Epithelial cell of proximal tubule (primary cell): ENCODE data around the gene MYO7B. TPM values are rescaled to one million over a fixed set of nuclear protein-coding genes. Genes with fewer than 3 reads are reported as not detected.
A peak's percentile ranks its signal among the peaks of the same experiment; 100 is the strongest.

ENCODE experiments used
- DNase-seq: peaks from one replicate; pipeline ENCODE4 v3.0.0-alpha.2; 2011; ENCODE audit warnings: low read depth
- H3K4me3 ChIP-seq: 2 replicates; pipeline ENCODE4 v1.5.1; 2011; ENCODE audit warnings: low read depth, mild to moderate bottlenecking, low read length
- CTCF ChIP-seq: conservative IDR thresholded peaks from 2 replicates; pipeline ENCODE4 v1.5.1; 2012; ENCODE audit warnings: low read depth, mild to moderate bottlenecking, low read length
- total RNA-seq: library from RNA; depleted of rRNA; stranded (reverse); fragments of >200 nt; gene quantifications from 2 replicates; pipeline ENCODE4 v1.2.3, GENCODE V29; 2015

The MYO7B gene
- total RNA-seq, 1 donor from 2014 or later, result not detected

GRCh38 chr2:127530245-127531140 lies 5.0 kb upstream of the MYO7B start:
- no peak for TF ChIP-seq CTCF
- no peak overlapping the region for H3K4me3 ChIP-seq
- no peak for DNase-seq

- H3K4me3 ChIP-seq, result no peak overlapping the region
- no peak for DNase-seq
- TF ChIP-seq CTCF, result no peak
Measured at GRCh38 chr2:127531221-127531648, 4.2 kb upstream of the MYO7B start.

- DNase-seq, result no peak
- no peak for TF ChIP-seq CTCF
- no peak overlapping the region for H3K4me3 ChIP-seq
Measured at GRCh38 chr2:127532296-127532695, 3.2 kb upstream of the MYO7B start.

GRCh38 chr2:127535918-127536317 lies 435 bp downstream of the MYO7B start:
- peak; percentile 7 for TF ChIP-seq CTCF
- peak overlapping the region; percentile 37 for H3K4me3 ChIP-seq
- DNase-seq, result no peak

GRCh38 chr2:127536707-127537541 lies 1.4 kb downstream of the MYO7B start:
- DNase-seq, result no peak
- no peak overlapping the region for H3K4me3 ChIP-seq
- TF ChIP-seq CTCF, result no peak

GRCh38 chr2:127537644-127538043 lies 2.2 kb downstream of the MYO7B start:
- no peak for DNase-seq
- no peak for TF ChIP-seq CTCF
- H3K4me3 ChIP-seq, result no peak overlapping the region
